ENCODE data around the gene CD68. TPM values are rescaled to one million over a fixed set of nuclear protein-coding genes. Genes with fewer than 3 reads are reported as not detected.

CD68 gene
- polyA plus RNA-seq, 3 donors: 642 to 884 (median 744) TPM

DNA sequence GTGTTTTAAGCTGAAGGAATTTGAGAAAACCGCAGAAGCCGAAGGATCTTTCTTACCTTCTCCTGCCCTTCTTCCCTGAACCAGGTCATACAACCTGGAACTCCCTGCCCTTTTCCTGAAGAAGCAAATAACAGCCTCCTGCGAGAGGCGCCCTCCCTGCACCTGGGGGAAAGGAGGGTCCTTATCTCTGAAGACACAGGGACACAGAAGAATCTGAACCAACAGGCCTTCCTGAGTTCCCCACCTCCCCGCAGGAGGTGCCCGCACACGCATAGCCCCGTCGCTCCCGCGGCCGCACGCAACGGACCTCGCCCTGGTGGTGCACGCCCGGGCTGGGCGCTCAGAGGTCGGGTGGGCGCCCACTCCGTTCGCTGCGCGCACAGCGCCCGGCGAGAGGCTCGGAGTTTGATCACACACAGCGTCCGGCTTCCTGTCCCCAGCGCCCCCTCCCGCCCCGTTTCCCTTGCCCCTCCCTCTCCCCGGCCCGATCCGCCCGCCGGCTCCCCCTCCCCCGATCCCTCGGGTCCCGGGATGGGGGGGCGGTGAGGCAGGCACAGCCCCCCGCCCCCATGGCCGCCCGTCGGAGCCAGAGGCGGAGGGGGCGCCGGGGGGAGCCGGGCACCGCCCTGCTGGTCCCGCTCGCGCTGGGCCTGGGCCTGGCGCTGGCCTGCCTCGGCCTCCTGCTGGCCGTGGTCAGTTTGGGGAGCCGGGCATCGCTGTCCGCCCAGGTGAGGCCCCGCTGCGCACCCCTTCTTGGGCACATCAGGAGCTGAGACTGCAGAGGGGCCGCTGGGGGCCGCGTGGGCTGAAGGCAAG lies 30.6 kb upstream of the CD68 start, which contains the start of gene TNFSF12:
TNFSF12 (plus strand) TSS at position 474 of the 816 bp plus-strand sequence; CDS start at position 570, 96 bp downstream.
- H3K4me3 Mint-ChIP-seq: peak within 1 kb of the TSS; percentile 81 to 94
- H3K9ac ChIP-seq (ENCODE audit: insufficient read depth, low read length, poor library complexity, severe bottlenecking): peak within 1 kb of the TSS; percentile 87
- H3K9me3 Mint-ChIP-seq: no peaks in the 10 kb centered on the region
- H4K20me1 ChIP-seq (ENCODE audit: insufficient read depth, low read length): no peaks in the 10 kb centered on the region
- peak within 1 kb of the TSS; percentile 96 for H3K4me2 ChIP-seq (replicated peaks; ENCODE audit: extremely low read depth, low read length, poor library complexity, severe bottlenecking)
- H3K36me3 ChIP-seq (replicated peaks in 1 of 2; ENCODE audit: control insufficient read depth in 1 of 2, insufficient read depth in 2 of 2, low read length in 2 of 2): no peaks in the 10 kb centered on the region
- DNase-seq: peak in 2 of 3 donors; percentile 37 to 42
- TF ChIP-seq, protein P1, sequence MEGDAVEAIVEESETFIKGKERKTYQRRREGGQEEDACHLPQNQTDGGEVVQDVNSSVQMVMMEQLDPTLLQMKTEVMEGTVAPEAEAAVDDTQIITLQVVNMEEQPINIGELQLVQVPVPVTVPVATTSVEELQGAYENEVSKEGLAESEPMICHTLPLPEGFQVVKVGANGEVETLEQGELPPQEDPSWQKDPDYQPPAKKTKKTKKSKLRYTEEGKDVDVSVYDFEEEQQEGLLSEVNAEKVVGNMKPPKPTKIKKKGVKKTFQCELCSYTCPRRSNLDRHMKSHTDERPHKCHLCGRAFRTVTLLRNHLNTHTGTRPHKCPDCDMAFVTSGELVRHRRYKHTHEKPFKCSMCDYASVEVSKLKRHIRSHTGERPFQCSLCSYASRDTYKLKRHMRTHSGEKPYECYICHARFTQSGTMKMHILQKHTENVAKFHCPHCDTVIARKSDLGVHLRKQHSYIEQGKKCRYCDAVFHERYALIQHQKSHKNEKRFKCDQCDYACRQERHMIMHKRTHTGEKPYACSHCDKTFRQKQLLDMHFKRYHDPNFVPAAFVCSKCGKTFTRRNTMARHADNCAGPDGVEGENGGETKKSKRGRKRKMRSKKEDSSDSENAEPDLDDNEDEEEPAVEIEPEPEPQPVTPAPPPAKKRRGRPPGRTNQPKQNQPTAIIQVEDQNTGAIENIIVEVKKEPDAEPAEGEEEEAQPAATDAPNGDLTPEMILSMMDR (IDR thresholded peaks at IDR 0.05): peak; percentile 8
- H3K36me3 Mint-ChIP-seq: peaks cover 18 to 22% of the 10 kb centered on the region in 2 donors
- peak within 1 kb of the TSS; percentile 64 to 85 (median 75) for H3K27ac Mint-ChIP-seq
- peaks cover 57% of the 10 kb centered on the region for H3K4me1 Mint-ChIP-seq
- H3K9me3 ChIP-seq (replicated peaks in 1 of 2; ENCODE audit: control insufficient read depth in 1 of 2, insufficient read depth in 1 of 2, low read length in 2 of 2): no peaks in the 10 kb centered on the region
- peaks cover 2 to 9% (median 7%) of the 10 kb centered on the region in 3 donors for H3K27me3 Mint-ChIP-seq (ENCODE audit: low read depth in 3 of 3)
- H3K4me1 ChIP-seq (ENCODE audit: control insufficient read depth in 1 of 2, insufficient read depth in 2 of 2, low read length in 2 of 2): peaks cover 52 to 55% of the 10 kb centered on the region in 2 donors
- 2% methylated on average over 58 of the region's 65 CpGs for WGBS (ENCODE audit: insufficient coverage)
- H2AFZ ChIP-seq (ENCODE audit: insufficient read depth, low read depth, low read length, poor library complexity, severe bottlenecking): peak within 1 kb of the TSS; percentile 80
- intact Hi-C loops (cut with micrococcal nuclease): no loop called here
- peak within 1 kb of the TSS; percentile 63 to 93 (median 79) for H3K4me3 ChIP-seq (replicated peaks in 1 of 3; ENCODE audit: low read depth in 2 of 3, low read length in 3 of 3)
- H3K27ac ChIP-seq (ENCODE audit: low read depth in 1 of 2, low read length in 2 of 2): peak within 1 kb of the TSS in 1 of 2 donors; percentile 71
- H3K79me2 ChIP-seq (ENCODE audit: insufficient read depth, low read length): peaks cover 35% of the 10 kb centered on the region
- H3K27me3 ChIP-seq (ENCODE audit: control insufficient read depth in 2 of 2, insufficient read depth in 2 of 2, low read length in 2 of 2): no peaks in the 10 kb centered on the region

DNA sequence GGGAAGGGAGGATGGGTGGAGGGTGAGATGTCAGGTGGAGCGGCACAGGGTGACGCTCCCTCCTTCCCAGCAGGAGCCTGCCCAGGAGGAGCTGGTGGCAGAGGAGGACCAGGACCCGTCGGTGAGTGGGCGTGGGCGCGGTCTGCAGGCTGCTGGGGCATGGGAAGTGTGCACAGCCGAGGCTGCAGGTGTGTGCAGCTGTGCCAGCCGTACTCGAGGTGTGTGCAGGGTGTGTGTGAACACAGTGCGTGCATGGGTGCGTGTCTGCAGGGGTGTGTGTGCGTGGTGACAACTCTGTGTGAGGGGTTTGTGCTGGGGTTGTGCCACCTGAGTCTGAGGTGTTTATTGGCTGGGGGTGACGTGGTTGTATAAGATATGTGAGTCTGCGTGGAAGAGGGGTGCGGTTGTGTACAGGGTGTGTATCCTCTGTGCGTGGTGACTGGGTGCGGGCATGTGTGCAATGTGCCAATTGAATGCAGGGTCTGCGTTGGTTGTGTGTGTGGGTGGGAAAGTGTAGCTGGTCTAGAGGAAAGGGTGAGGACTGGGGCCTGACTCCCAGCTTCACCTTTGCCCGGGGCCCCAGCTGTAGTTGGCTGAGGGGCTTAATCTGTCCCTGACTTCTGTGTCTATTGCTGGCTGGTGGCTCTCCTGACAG lies 29.9 kb upstream of the CD68 start:
- Histone ChIP-seq H3K27me3 (ENCODE audit: control insufficient read depth in 2 of 2, insufficient read depth in 2 of 2, low read length in 2 of 2) (no peaks in the 10 kb centered on the region), H3K4me3 (replicated peaks in 1 of 3; ENCODE audit: low read depth in 2 of 3, low read length in 3 of 3) (peak overlapping the region; percentile 63 to 93 (median 79)), H3K79me2 (ENCODE audit: insufficient read depth, low read length) (peaks cover 35% of the 10 kb centered on the region), H3K4me1 (ENCODE audit: control insufficient read depth in 1 of 2, insufficient read depth in 2 of 2, low read length in 2 of 2) (peaks cover 57 to 59% of the 10 kb centered on the region in 2 donors), H3K9ac (ENCODE audit: insufficient read depth, low read length, poor library complexity, severe bottlenecking) (peak overlapping the region; percentile 87), H3K9me3 (replicated peaks in 1 of 2; ENCODE audit: control insufficient read depth in 1 of 2, insufficient read depth in 1 of 2, low read length in 2 of 2) (no peaks in the 10 kb centered on the region), H4K20me1 (ENCODE audit: insufficient read depth, low read length) (no peaks in the 10 kb centered on the region), H3K36me3 (replicated peaks in 1 of 2; ENCODE audit: control insufficient read depth in 1 of 2, insufficient read depth in 2 of 2, low read length in 2 of 2) (no peaks in the 10 kb centered on the region), H3K27ac (ENCODE audit: low read depth in 1 of 2, low read length in 2 of 2) (peak overlapping the region in 1 of 2 donors; percentile 71), H3K4me2 (replicated peaks; ENCODE audit: extremely low read depth, low read length, poor library complexity, severe bottlenecking) (peak overlapping the region; percentile 96), H2AFZ (ENCODE audit: insufficient read depth, low read depth, low read length, poor library complexity, severe bottlenecking) (peak overlapping the region; percentile 80)
- H3K36me3 Mint-ChIP-seq: peaks cover 21 to 26% of the 10 kb centered on the region in 2 donors
- no peaks in the 10 kb centered on the region for H3K9me3 Mint-ChIP-seq
- 63% methylated on average over 17 of the region's 20 CpGs for WGBS (ENCODE audit: insufficient coverage)
- no peak for DNase-seq
- TF ChIP-seq, protein P1 (IDR thresholded peaks at IDR 0.05): no peak
- peaks cover 60% of the 10 kb centered on the region for H3K4me1 Mint-ChIP-seq
- intact Hi-C loops (cut with micrococcal nuclease): no loop called here
- H3K4me3 Mint-ChIP-seq: peak overlapping the region; percentile 81 to 94
- peaks cover 2 to 9% (median 7%) of the 10 kb centered on the region in 3 donors for H3K27me3 Mint-ChIP-seq (ENCODE audit: low read depth in 3 of 3)
- peak overlapping the region in 6 of 7 donors; percentile 21 to 80 (median 65) for H3K27ac Mint-ChIP-seq

All from CD14-positive monocyte (primary cell).